RWPE2 (cell line): ENCODE measurements around the gene IL1RAPL2.

Experiments used
- ATAC-seq: fragments of 200-7000 bp; cut with Tn5 transposase; 3 replicates; pipeline ENCODE4 v1.9.1; 2021; ENCODE audit warnings: low read depth
- DNase-seq: peaks from one replicate; pipeline ENCODE4 v3.0.0-alpha.2; 2020; ENCODE audit warnings: low spot score
- H3K27ac ChIP-seq: fragments of 450-650 bp; 2 replicates; pipeline ENCODE4 v1.5.1; 2017; ENCODE audit warnings: mild to moderate bottlenecking; ENCODE audit not compliant: poor library complexity, severe bottlenecking
- H3K27me3 ChIP-seq: fragments of 250-450 bp; sonication (Bioruptor Pico); 2 replicates; pipeline ENCODE4 v1.5.1; 2021; ENCODE audit warnings: mild to moderate bottlenecking, moderate library complexity; ENCODE audit not compliant: insufficient read depth, poor library complexity, severe bottlenecking
- H3K36me3 ChIP-seq: fragments of 250-450 bp; sonication (Bioruptor Pico); 2 replicates; pipeline ENCODE4 v1.5.1; 2020; ENCODE audit warnings: low read depth, mild to moderate bottlenecking, moderate library complexity
- H3K4me1 ChIP-seq: fragments of 250-450 bp; sonication (Bioruptor Pico); 2 replicates; pipeline ENCODE4 v1.5.1; 2021; ENCODE audit warnings: mild to moderate bottlenecking, moderate library complexity; ENCODE audit not compliant: insufficient read depth, poor library complexity, severe bottlenecking
- H3K4me3 ChIP-seq: fragments of 250-450 bp; sonication (Bioruptor Pico); 2 replicates; pipeline ENCODE4 v1.5.1; 2021; ENCODE audit warnings: mild to moderate bottlenecking, moderate library complexity; ENCODE audit not compliant: severe bottlenecking
- H3K9me3 ChIP-seq: fragments of 250-450 bp; sonication (Bioruptor Pico); 2 replicates; pipeline ENCODE4 v1.5.1; 2021; ENCODE audit warnings: mild to moderate bottlenecking, moderate library complexity; ENCODE audit not compliant: severe bottlenecking
- CTCF ChIP-seq: fragments of 450-650 bp; IDR thresholded peaks from one replicate; pipeline ENCODE4 v1.5.1; 2017; ENCODE audit warnings: mild to moderate bottlenecking, moderate library complexity; ENCODE audit not compliant: poor library complexity, severe bottlenecking

The IL1RAPL2 gene

GRCh38 chrX:104568304-104568915, 2.4 kb downstream of the IL1RAPL2 start:
- no peaks in the 10 kb centered on the region for H3K36me3 ChIP-seq
- H3K4me3 ChIP-seq, result no peak overlapping the region
- H3K27ac ChIP-seq, result no peak overlapping the region
- H3K4me1 ChIP-seq, result no peaks in the 10 kb centered on the region
- DNase-seq, result no peak
- ATAC-seq, result no peak
- no peak for TF ChIP-seq CTCF
- H3K9me3 ChIP-seq, result no peaks in the 10 kb centered on the region
- H3K27me3 ChIP-seq, result peaks cover 40% of the 10 kb centered on the region

GRCh38 chrX:104618106-104618895, 52.3 kb downstream of the IL1RAPL2 start:
- H3K4me1 ChIP-seq, result no peaks in the 10 kb centered on the region
- peak overlapping the region; percentile 52 for H3K27ac ChIP-seq
- no peaks in the 10 kb centered on the region for H3K9me3 ChIP-seq
- H3K36me3 ChIP-seq, result no peaks in the 10 kb centered on the region
- no peaks in the 10 kb centered on the region for H3K27me3 ChIP-seq
- peak; percentile 93 for ATAC-seq
- no peak overlapping the region for H3K4me3 ChIP-seq
- peak; percentile 61 for DNase-seq
- no peak for TF ChIP-seq CTCF

- ATAC-seq (no peak), DNase-seq (no peak)
- no peaks in the 10 kb centered on the region for H3K27me3 ChIP-seq
- no peaks in the 10 kb centered on the region for H3K36me3 ChIP-seq
- no peaks in the 10 kb centered on the region for H3K9me3 ChIP-seq
- H3K27ac ChIP-seq, result no peak overlapping the region
- H3K4me3 ChIP-seq, result no peak overlapping the region
- no peaks in the 10 kb centered on the region for H3K4me1 ChIP-seq
- TF ChIP-seq CTCF, result no peak
Observed at GRCh38 chrX:104621781-104622180, 55.8 kb downstream of the IL1RAPL2 start.

- ATAC-seq, result no peak
- Histone ChIP-seq H3K4me1 (no peaks in the 10 kb centered on the region), H3K36me3 (no peaks in the 10 kb centered on the region), H3K27me3 (no peaks in the 10 kb centered on the region), H3K9me3 (no peaks in the 10 kb centered on the region), H3K27ac (no peak overlapping the region), H3K4me3 (no peak overlapping the region)
- no peak for TF ChIP-seq CTCF
- DNase-seq, result no peak
Observed at GRCh38 chrX:104641176-104641575, 75.2 kb downstream of the IL1RAPL2 start.

GRCh38 chrX:104647084-104647483, 81.1 kb downstream of the IL1RAPL2 start:
- no peak for TF ChIP-seq CTCF
- H3K4me3 ChIP-seq, result no peak overlapping the region
- ATAC-seq, result no peak
- no peak for DNase-seq
- no peak overlapping the region for H3K27ac ChIP-seq
- no peaks in the 10 kb centered on the region for H3K27me3 ChIP-seq
- H3K9me3 ChIP-seq, result no peaks in the 10 kb centered on the region
- no peaks in the 10 kb centered on the region for H3K4me1 ChIP-seq
- no peaks in the 10 kb centered on the region for H3K36me3 ChIP-seq
